Stomach (tissue), 4 donors: ENCODE measurements around the gene SAP130.

Experiments used
- CTCF ChIP-seq, 7 experiments: fragments of 450-650 bp in 4 of 7; fragments of 200-600 bp in 3 of 7; sonication (generic) in 3 of 7; IDR thresholded peaks; one replicate each; pipeline ENCODE4 v1.5.1; 2016 to 2019; ENCODE audit warnings: antibody characterized with exemption in 7 of 7, control low read depth in 2 of 7, mild to moderate bottlenecking in 1 of 7
- EP300 ChIP-seq: sonication (generic); formaldehyde crosslinking; IDR thresholded peaks from one replicate; pipeline ENCODE4 v1.6.1; 2017; ENCODE audit warnings: antibody characterized with exemption
- POLR2A ChIP-seq, 4 donors: fragments of 450-650 bp; IDR thresholded peaks; one replicate each; pipeline ENCODE4 v1.6.1; 2016; ENCODE audit warnings: antibody characterized with exemption in 4 of 4, control low read depth in 2 of 4, mild to moderate bottlenecking in 1 of 4, moderate library complexity in 1 of 4
- POLR2AphosphoS5 ChIP-seq, 3 donors: sonication (generic); formaldehyde crosslinking; IDR thresholded peaks; one replicate each; pipeline ENCODE4 v1.6.1; 2016; ENCODE audit warnings: antibody characterized with exemption in 3 of 3

GRCh38 chr2:127984551-127984950, 43.3 kb downstream of the SAP130 start:
- TF ChIP-seq CTCF (IDR thresholded peaks at IDR 0.05) (no peak), POLR2A (IDR thresholded peaks at IDR 0.05) (no peak), EP300 (no peak), POLR2AphosphoS5 (IDR thresholded peaks at IDR 0.05) (no peak)
